Fibroblast of lung (primary cell): ENCODE data around the gene DNAH10.

Experiments used
- EZH2 ChIP-seq: IDR thresholded peaks from 2 replicates; pipeline ENCODE4 v1.5.1; 2012; ENCODE audit warnings: low read length, control low read depth, mild to moderate bottlenecking; ENCODE audit errors: missing control alignments
- TF ChIP-seq, protein P1 (sequence below), 2 donors: IDR thresholded peaks in 1 of 2; conservative IDR thresholded peaks in 1 of 2; 1 replicate in 1 of 2; 2 replicates in 1 of 2; pipeline ENCODE4 v1.5.1; 2011 to 2012; ENCODE audit warnings: low read length in 2 of 2, control low read depth in 1 of 2, inconsistent platforms in 1 of 2, low read depth in 1 of 2, mild to moderate bottlenecking in 1 of 2

GRCh38 chr12:123790905-123791467 is 28.9 kb downstream of the DNAH10 start:
- TF ChIP-seq, protein P1, sequence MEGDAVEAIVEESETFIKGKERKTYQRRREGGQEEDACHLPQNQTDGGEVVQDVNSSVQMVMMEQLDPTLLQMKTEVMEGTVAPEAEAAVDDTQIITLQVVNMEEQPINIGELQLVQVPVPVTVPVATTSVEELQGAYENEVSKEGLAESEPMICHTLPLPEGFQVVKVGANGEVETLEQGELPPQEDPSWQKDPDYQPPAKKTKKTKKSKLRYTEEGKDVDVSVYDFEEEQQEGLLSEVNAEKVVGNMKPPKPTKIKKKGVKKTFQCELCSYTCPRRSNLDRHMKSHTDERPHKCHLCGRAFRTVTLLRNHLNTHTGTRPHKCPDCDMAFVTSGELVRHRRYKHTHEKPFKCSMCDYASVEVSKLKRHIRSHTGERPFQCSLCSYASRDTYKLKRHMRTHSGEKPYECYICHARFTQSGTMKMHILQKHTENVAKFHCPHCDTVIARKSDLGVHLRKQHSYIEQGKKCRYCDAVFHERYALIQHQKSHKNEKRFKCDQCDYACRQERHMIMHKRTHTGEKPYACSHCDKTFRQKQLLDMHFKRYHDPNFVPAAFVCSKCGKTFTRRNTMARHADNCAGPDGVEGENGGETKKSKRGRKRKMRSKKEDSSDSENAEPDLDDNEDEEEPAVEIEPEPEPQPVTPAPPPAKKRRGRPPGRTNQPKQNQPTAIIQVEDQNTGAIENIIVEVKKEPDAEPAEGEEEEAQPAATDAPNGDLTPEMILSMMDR (conservative IDR thresholded peaks at IDR 0.05 in 1 of 2, IDR thresholded peaks at IDR 0.05 in 1 of 2; ENCODE audit: low read depth in 1 of 2, low read length in 2 of 2), result no peak
- TF ChIP-seq EZH2, result no peak
